Ascending aorta (tissue), 2 donors: ENCODE data around the gene TSPO. TPM values are rescaled to one million over a fixed set of nuclear protein-coding genes. Genes with fewer than 3 reads are reported as not detected.

Experiments
- DNase-seq, 2 donors: peaks; one replicate each; pipeline ENCODE4 v3.0.0-alpha.2; 2019; ENCODE audit warnings: low spot score in 2 of 2
- H3K27ac ChIP-seq, 2 donors: fragments of 200-600 bp; sonication (generic); one replicate each; pipeline ENCODE4 v1.5.1; 2016 to 2017; ENCODE audit warnings: mild to moderate bottlenecking in 1 of 2
- H3K27me3 ChIP-seq: fragments of 200-600 bp; sonication (generic); one replicate; pipeline ENCODE4 v1.5.1; 2017
- H3K36me3 ChIP-seq, 2 donors: fragments of 200-600 bp; sonication (generic); one replicate each; pipeline ENCODE4 v1.5.1; 2016
- H3K4me1 ChIP-seq, 2 donors: fragments of 200-600 bp; sonication (generic); one replicate each; pipeline ENCODE4 v1.5.1; 2016 to 2017; ENCODE audit warnings: mild to moderate bottlenecking in 1 of 2
- H3K4me3 ChIP-seq, 2 donors: fragments of 200-600 bp; sonication (generic); one replicate each; pipeline ENCODE4 v1.5.1; 2016 to 2017; ENCODE audit warnings: mild to moderate bottlenecking in 1 of 2
- H3K9me3 ChIP-seq, 2 donors: fragments of 200-600 bp; sonication (generic); one replicate each; pipeline ENCODE4 v1.5.1; 2016
- intact Hi-C: fragments of 100-400 bp; cut with DNase I; formaldehyde crosslinking; loops from one replicate; pipeline ENCODE4 v1.15.1; 2023
- total RNA-seq: library from RNA; depleted of rRNA; stranded (reverse); fragments of >200 nt; gene quantifications from one replicate; pipeline ENCODE4 v1.1.0, GENCODE V29; 2016
- TF ChIP-seq, protein P1 (sequence below), 3 experiments: fragments of 200-600 bp in 2 of 3; fragments of 450-650 bp in 1 of 3; sonication (generic) in 2 of 3; IDR thresholded peaks; one replicate each; pipeline ENCODE4 v1.5.1; 2016 to 2019; ENCODE audit warnings: antibody characterized with exemption in 3 of 3, mild to moderate bottlenecking in 1 of 3, moderate library complexity in 1 of 3

Gene TSPO
- total RNA-seq, 1 donor from 2014 or later: 961 TPM

- no peaks in the 10 kb centered on the region for H3K4me1 ChIP-seq
- intact Hi-C loops: no loop called here
- no peak overlapping the region for H3K4me3 ChIP-seq
- H3K9me3 ChIP-seq: no peaks in the 10 kb centered on the region
- peaks cover 50 to 57% of the 10 kb centered on the region in 2 donors for H3K36me3 ChIP-seq
- TF ChIP-seq, protein P1, sequence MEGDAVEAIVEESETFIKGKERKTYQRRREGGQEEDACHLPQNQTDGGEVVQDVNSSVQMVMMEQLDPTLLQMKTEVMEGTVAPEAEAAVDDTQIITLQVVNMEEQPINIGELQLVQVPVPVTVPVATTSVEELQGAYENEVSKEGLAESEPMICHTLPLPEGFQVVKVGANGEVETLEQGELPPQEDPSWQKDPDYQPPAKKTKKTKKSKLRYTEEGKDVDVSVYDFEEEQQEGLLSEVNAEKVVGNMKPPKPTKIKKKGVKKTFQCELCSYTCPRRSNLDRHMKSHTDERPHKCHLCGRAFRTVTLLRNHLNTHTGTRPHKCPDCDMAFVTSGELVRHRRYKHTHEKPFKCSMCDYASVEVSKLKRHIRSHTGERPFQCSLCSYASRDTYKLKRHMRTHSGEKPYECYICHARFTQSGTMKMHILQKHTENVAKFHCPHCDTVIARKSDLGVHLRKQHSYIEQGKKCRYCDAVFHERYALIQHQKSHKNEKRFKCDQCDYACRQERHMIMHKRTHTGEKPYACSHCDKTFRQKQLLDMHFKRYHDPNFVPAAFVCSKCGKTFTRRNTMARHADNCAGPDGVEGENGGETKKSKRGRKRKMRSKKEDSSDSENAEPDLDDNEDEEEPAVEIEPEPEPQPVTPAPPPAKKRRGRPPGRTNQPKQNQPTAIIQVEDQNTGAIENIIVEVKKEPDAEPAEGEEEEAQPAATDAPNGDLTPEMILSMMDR (IDR thresholded peaks at IDR 0.05): no peak
- H3K27ac ChIP-seq: no peak overlapping the region
- DNase-seq: no peak
- no peaks in the 10 kb centered on the region for H3K27me3 ChIP-seq
Measured at GRCh38 chr22:43170131-43170480, 18.7 kb downstream of the TSPO start.

DNA sequence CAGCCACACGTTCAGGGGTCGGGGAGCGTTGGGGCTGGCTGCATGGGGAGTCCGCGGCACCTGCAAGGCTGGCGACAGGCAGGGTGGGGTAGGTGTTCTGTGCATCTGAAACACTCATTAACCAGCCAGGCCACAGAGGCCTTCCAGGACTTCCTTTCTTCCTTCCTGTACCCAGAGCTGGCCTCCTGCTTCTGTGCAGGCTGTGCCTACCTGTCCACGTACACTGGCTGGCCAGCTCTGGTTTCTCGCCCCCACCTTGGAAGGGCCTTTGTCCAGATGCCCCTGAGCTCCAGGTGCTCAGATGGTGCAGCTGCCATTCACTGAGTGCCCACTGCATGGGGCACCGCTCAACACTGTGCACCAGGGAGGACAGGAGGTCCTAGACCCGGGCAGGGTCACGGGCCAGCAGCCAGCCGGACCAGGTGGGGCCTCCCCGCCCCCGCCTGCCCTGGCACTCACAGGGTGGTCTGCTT lies 19.7 kb downstream of the TSPO start:
- H3K4me3 ChIP-seq: no peak overlapping the region
- H3K36me3 ChIP-seq: peaks cover 51 to 65% of the 10 kb centered on the region in 2 donors
- no peaks in the 10 kb centered on the region for H3K4me1 ChIP-seq
- no peaks in the 10 kb centered on the region for H3K27me3 ChIP-seq
- DNase-seq: no peak
- intact Hi-C loops: no loop called here
- H3K9me3 ChIP-seq: no peaks in the 10 kb centered on the region
- TF ChIP-seq, protein P1 (IDR thresholded peaks at IDR 0.05): no peak
- no peak overlapping the region for H3K27ac ChIP-seq

GRCh38 chr22:43171607-43172006 lies 20.2 kb downstream of the TSPO start:
- no peaks in the 10 kb centered on the region for H3K4me1 ChIP-seq

GRCh38 chr22:43172191-43172590 lies 20.8 kb downstream of the TSPO start:
- no peaks in the 10 kb centered on the region for H3K9me3 ChIP-seq
- intact Hi-C loops: no loop called here
- no peaks in the 10 kb centered on the region for H3K4me1 ChIP-seq
- no peak overlapping the region for H3K4me3 ChIP-seq
- TF ChIP-seq, protein P1 (IDR thresholded peaks at IDR 0.05): no peak
- no peak for DNase-seq
- peaks cover 51 to 68% of the 10 kb centered on the region in 2 donors for H3K36me3 ChIP-seq
- H3K27me3 ChIP-seq: no peaks in the 10 kb centered on the region
- no peak overlapping the region for H3K27ac ChIP-seq

More at GRCh38 chr22:43171607-43172006, 20.2 kb downstream of the TSPO start:
- Histone ChIP-seq H3K27me3 (no peaks in the 10 kb centered on the region), H3K9me3 (no peaks in the 10 kb centered on the region), H3K27ac (no peak overlapping the region), H3K36me3 (peaks cover 51 to 68% of the 10 kb centered on the region in 2 donors), H3K4me3 (no peak overlapping the region)
- DNase-seq: no peak
- intact Hi-C loops: no loop called here
- TF ChIP-seq, protein P1 (IDR thresholded peaks at IDR 0.05): no peak

- no peak for DNase-seq
- TF ChIP-seq, protein P1 (IDR thresholded peaks at IDR 0.05): no peak
- Histone ChIP-seq H3K27ac (no peak overlapping the region), H3K9me3 (no peaks in the 10 kb centered on the region), H3K27me3 (no peaks in the 10 kb centered on the region), H3K36me3 (peaks cover 48 to 69% of the 10 kb centered on the region in 2 donors), H3K4me1 (no peaks in the 10 kb centered on the region), H3K4me3 (no peak overlapping the region)
- intact Hi-C loops: no loop called here
Measured at GRCh38 chr22:43173566-43173965, 22.2 kb downstream of the TSPO start.
